Fibroblast of mammary gland (primary cell): ENCODE results near the gene SZRD1.
A peak's percentile ranks its signal among the peaks of the same experiment; 100 is the strongest.

Experiments
- DNase-seq: peaks from one replicate; pipeline ENCODE4 v3.0.0-alpha.2; 2010; ENCODE audit warnings: low read depth
- H3K4me3 ChIP-seq: 2 replicates; pipeline ENCODE4 v1.5.1; 2011; ENCODE audit warnings: low read depth, mild to moderate bottlenecking, low read length, moderate library complexity; ENCODE audit not compliant: control insufficient read depth
- TF ChIP-seq, protein P1 (sequence below): conservative IDR thresholded peaks from 2 replicates; pipeline ENCODE4 v1.5.1; 2011; ENCODE audit warnings: low read depth, low read length, inconsistent platforms; ENCODE audit not compliant: control insufficient read depth, insufficient read depth

SZRD1 gene

DNA sequence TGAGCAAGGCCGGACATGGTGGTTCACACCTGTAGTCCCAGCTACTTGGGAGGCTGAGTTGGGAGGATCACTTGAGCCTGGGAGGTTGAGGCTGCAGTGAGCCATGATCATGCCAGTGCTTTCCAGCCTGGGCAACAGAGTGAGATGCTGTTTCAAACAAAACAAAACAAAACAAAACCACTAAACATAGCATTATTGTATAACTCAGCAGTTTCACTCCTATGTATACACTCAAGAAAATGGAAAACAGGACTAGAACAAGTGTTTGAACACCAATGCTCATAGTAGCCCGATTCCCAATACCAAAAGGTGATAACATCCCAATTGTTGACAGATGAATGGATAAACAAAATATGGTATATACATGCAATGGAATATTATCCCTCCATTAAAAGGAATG, 71.5 kb downstream of the SZRD1 start:
- DNase-seq, result no peak
- TF ChIP-seq, protein P1, sequence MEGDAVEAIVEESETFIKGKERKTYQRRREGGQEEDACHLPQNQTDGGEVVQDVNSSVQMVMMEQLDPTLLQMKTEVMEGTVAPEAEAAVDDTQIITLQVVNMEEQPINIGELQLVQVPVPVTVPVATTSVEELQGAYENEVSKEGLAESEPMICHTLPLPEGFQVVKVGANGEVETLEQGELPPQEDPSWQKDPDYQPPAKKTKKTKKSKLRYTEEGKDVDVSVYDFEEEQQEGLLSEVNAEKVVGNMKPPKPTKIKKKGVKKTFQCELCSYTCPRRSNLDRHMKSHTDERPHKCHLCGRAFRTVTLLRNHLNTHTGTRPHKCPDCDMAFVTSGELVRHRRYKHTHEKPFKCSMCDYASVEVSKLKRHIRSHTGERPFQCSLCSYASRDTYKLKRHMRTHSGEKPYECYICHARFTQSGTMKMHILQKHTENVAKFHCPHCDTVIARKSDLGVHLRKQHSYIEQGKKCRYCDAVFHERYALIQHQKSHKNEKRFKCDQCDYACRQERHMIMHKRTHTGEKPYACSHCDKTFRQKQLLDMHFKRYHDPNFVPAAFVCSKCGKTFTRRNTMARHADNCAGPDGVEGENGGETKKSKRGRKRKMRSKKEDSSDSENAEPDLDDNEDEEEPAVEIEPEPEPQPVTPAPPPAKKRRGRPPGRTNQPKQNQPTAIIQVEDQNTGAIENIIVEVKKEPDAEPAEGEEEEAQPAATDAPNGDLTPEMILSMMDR, result no peak
- no peak overlapping the region for H3K4me3 ChIP-seq

DNA sequence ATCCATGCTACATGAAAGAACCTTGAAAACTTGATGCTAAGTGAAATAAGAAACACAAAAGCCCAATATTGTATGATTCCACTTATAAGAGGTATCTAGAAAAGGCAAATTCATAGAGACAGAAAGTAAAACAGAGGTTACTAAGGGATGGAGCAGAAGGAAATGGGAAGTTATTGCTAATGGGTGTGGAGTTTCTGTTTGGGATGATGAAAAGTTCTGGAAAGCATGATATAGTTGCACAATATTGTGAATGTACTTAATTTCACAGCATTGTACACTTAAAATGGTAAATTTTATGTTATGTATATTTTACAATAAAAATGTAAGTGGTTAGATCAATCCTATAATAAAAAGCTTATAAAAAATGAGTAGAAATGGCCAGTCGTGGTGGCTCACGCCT, 71.9 kb downstream of the SZRD1 start:
- H3K4me3 ChIP-seq, result no peak overlapping the region
- TF ChIP-seq, protein P1, result no peak
- DNase-seq, result no peak

DNA sequence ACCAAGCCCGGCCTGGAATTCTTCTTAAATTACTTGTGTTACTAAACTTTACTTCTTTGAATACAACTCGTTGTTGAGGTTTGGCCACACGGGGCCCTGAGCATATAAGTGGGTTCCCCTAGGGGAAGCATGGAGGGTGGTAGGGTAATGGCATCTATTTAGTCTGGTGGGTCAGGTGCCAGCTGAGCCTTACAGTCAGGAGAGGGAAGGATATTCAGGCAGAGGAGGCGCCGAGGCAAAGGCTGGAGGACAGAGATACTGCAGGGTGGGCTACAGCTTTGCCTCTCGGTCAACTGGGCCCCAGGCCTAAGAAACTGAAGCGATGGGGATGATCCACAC, 73.1 kb downstream of the SZRD1 start:
- peak overlapping the region; percentile 82 for H3K4me3 ChIP-seq
- no peak for DNase-seq
- TF ChIP-seq, protein P1, result no peak

DNA sequence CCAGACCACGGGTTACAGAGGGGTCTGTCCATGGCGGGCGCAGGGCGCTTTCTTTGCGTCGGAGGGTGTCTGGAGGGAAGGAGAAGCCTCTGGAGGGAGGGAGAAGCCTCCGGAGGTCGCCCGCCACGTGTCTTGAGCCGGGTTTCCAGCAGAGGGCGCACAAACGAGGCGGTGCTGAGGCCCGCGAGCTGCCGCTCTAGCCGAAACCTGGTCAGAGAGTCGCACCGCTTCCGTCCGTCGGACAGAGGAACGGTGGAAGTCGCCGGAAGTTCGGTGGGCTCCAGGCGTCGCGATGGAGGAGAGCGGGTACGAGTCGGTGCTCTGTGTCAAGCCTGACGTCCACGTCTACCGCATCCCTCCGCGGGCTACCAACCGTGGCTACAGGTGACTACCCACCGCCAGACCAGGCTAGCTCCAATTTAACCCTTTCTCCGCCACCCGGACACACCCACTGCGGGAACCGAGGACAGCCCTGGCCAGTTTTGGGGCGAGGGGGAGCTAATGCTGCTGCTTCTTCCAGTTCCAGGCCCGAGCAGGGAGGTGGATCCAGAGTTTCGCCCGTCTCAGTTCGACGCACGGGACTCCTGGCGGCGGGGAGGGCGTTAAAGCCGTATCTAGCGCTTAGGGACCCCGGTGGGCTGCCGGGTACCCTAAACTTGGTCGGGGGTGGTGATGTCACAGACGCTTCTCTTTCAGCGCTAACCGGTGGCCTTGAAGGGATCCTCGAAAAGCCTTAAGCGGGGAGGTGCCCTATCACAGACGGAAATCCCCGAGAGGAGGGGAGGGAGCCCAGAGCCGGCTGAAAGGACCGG, 73.6 kb downstream of the SZRD1 start, which contains the start of gene NECAP2:
TSS of gene NECAP2 (plus strand) at position 255 of the 812 bp plus-strand sequence. CDS start at position 293, 38 bp downstream.
- H3K4me3 ChIP-seq, result peak within 1 kb of the TSS; percentile 82
- TF ChIP-seq, protein P1, result peak; percentile 70
- DNase-seq, result peak; percentile 90

DNA sequence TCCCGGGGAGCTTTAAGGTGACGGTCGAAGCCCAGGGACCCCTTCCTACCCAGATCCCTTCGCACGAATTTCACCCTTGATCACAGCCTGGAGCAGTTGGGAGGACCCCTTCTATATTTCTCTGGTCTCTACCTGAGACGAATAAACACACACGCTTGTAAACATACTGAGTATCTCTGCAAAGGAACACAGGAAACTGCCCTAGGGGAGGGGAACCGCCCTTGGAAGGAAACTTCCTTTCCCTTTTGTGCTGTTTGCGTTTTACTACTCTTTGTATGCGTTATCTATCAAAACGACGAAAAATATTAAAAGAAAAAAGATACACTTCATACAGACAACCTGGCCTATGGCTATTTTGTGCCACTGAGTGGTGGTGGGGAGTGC, 74.2 kb downstream of the SZRD1 start:
- DNase-seq, result peak; percentile 21
- peak overlapping the region; percentile 82 for H3K4me3 ChIP-seq
- TF ChIP-seq, protein P1, result no peak

DNA sequence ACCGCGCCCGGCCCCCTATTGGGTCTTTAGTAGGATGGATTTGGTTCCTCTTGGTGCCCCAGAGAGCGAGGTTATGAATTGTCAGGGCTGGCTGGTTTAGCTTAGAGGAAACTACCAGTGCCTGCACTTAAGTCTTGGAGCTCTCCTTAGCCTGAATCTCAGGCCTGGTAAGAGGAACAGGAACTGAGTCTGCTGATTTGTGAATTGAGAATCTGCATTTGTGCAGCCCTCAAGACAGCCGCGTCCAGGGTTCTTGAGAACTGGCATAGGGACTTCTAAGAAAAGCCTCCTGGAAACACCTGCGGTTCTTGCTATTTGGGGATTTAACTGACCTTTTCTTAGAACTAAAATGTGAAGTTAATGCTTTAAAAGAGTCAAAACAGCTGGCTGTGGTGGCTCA, 75.2 kb downstream of the SZRD1 start:
- TF ChIP-seq, protein P1, result no peak
- DNase-seq, result no peak
- no peak overlapping the region for H3K4me3 ChIP-seq
